Uterus (tissue), 4 donors: ENCODE results near the gene KIF18B. TPM values are rescaled to one million over a fixed set of nuclear protein-coding genes. Genes with fewer than 3 reads are reported as not detected.
A peak's percentile ranks its signal among the peaks of the same experiment; 100 is the strongest.

Source experiments
- DNase-seq, 2 donors: peaks; one replicate each; pipeline ENCODE4 v3.0.0-alpha.2; 2019 to 2020
- H3K27ac ChIP-seq, 2 donors: fragments of 200-600 bp; sonication (generic); 1 replicate in 1 of 2; 2 replicates in 1 of 2; pipeline ENCODE4 v1.5.1; 2016 to 2018
- H3K27me3 ChIP-seq, 2 donors: fragments of 200-600 bp; sonication (generic); one replicate each; pipeline ENCODE4 v1.5.1; 2018 to 2019; ENCODE audit warnings: control low read depth in 1 of 2
- H3K36me3 ChIP-seq, 2 donors: fragments of 200-600 bp; sonication (generic); one replicate each; pipeline ENCODE4 v1.5.1; 2019; ENCODE audit warnings: control low read depth in 1 of 2
- H3K4me1 ChIP-seq, 2 donors: fragments of 200-600 bp; sonication (generic); one replicate each; pipeline ENCODE4 v1.5.1; 2018 to 2019; ENCODE audit warnings: control low read depth in 1 of 2
- H3K4me3 ChIP-seq, 2 donors: fragments of 200-600 bp; sonication (generic); 1 replicate in 1 of 2; 2 replicates in 1 of 2; pipeline ENCODE4 v1.5.1; 2018 to 2019; ENCODE audit warnings: mild to moderate bottlenecking in 1 of 2
- H3K9me3 ChIP-seq, 2 donors: fragments of 200-600 bp; sonication (generic); one replicate each; pipeline ENCODE4 v1.5.1; 2019; ENCODE audit warnings: control low read depth in 1 of 2
- POLR2A ChIP-seq, 2 donors: fragments of 450-650 bp; IDR thresholded peaks; one replicate each; pipeline ENCODE4 v1.6.1; 2016; ENCODE audit warnings: antibody characterized with exemption in 2 of 2, mild to moderate bottlenecking in 1 of 2, moderate library complexity in 1 of 2
- intact Hi-C: fragments of 100-400 bp; cut with DNase I; formaldehyde crosslinking; loops from one replicate; pipeline ENCODE4 v1.15.1; 2023; ENCODE audit warnings: low total_unique reads
- total RNA-seq, 4 donors: library from RNA; depleted of rRNA in 3 of 4; stranded (reverse); fragments of >200 nt in 3 of 4; gene quantifications; one replicate each; pipeline versions ENCODE4 v1.1.0 to v1.2.4, GENCODE V29; 2014 to 2023
- TF ChIP-seq, protein P1 (sequence below), 4 experiments: fragments of 200-600 bp in 2 of 4; fragments of 450-650 bp in 2 of 4; sonication (generic) in 2 of 4; IDR thresholded peaks; one replicate each; pipeline ENCODE4 v1.5.1; 2016 to 2019; ENCODE audit warnings: antibody characterized with exemption in 4 of 4, mild to moderate bottlenecking in 2 of 4, moderate library complexity in 1 of 4
- donor health status: DM: yes; HTN: yes; CAD: no.

The KIF18B gene
- total RNA-seq, 4 donors from 2014 or later: 4.4 TPM; not detected in 3

DNA sequence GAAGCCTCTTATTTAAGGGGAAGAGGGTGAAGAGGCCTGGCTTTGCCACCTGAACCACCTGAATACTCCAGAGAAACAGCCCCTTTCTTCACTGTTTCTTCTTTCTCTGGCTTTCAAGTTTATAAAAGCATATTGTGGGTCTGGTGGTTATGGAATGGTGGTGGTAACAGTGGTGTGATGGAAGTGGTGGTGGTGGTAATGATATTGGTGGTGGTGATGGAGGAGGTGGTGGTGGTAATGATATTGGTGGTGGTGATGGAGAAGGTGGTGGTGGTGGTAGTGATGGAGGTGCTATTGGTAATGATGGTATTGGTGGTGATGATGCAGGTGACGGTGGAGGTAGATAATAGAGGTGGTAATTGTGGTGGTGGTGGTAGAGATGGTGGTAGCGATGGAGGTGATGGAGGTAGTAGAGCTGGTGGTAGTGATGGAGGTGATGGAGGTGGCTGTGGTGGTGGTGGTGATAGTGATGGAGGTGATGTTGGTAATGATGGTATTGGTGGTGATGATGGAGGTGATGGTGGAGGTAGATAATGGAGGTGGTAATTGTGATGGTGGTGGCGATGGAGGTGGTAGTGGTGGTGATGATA is 34.6 kb upstream of the KIF18B start:
- Histone ChIP-seq H3K4me3 (no peak overlapping the region), H3K27ac (no peak overlapping the region), H3K9me3 (no peaks in the 10 kb centered on the region), H3K27me3 (no peaks in the 10 kb centered on the region), H3K4me1 (peaks cover 0 to 10% of the 10 kb centered on the region in 2 donors), H3K36me3 (no peaks in the 10 kb centered on the region)
- intact Hi-C loops: loop anchor here (10.0 kb wide), 1 partner anchor 63 kb away; no protein-coding TSS in a partner anchor
- no peak for DNase-seq
- TF ChIP-seq, protein P1, sequence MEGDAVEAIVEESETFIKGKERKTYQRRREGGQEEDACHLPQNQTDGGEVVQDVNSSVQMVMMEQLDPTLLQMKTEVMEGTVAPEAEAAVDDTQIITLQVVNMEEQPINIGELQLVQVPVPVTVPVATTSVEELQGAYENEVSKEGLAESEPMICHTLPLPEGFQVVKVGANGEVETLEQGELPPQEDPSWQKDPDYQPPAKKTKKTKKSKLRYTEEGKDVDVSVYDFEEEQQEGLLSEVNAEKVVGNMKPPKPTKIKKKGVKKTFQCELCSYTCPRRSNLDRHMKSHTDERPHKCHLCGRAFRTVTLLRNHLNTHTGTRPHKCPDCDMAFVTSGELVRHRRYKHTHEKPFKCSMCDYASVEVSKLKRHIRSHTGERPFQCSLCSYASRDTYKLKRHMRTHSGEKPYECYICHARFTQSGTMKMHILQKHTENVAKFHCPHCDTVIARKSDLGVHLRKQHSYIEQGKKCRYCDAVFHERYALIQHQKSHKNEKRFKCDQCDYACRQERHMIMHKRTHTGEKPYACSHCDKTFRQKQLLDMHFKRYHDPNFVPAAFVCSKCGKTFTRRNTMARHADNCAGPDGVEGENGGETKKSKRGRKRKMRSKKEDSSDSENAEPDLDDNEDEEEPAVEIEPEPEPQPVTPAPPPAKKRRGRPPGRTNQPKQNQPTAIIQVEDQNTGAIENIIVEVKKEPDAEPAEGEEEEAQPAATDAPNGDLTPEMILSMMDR (IDR thresholded peaks at IDR 0.05): no peak
- no peak for TF ChIP-seq POLR2A (IDR thresholded peaks at IDR 0.05)

DNA sequence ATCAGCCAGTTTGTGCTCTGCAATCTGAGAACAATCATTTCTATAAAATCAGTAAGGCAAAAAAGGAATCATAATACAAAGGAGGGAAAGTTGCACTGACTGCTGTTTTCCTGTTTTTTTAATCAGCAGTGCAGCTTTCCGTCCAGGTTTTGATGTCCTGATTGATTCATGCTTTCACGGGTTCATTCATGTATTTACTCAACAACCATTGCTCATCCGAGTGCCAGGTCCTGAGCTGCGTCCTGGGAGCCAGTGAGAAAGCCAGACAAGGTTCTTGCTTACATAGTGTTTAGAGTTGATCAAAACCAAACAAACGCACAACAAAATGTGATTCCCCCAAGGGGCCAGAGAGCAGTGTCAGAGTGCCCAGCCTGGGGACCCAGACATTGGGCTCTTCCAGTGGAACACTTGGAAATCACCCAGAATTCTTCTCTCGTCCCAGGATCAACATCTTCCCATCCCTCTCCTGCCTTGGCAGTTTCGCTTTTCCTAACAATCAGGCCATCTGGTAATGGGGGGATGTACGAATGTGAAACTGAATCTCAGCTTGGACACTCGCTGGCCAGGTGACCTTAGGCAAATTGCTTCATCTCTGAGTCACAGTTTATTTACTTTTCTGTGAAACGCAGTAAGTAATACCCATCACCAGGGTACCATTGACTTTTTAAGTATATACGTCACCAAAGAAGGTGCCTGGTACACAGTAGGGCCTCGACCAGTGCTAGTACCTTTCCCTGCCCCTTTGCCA is 33.8 kb upstream of the KIF18B start:
- no peak for DNase-seq
- H3K4me3 ChIP-seq: no peak overlapping the region
- no peak for TF ChIP-seq POLR2A (IDR thresholded peaks at IDR 0.05)
- TF ChIP-seq, protein P1 (IDR thresholded peaks at IDR 0.05): no peak
- no peaks in the 10 kb centered on the region for H3K36me3 ChIP-seq
- no peak overlapping the region for H3K27ac ChIP-seq
- H3K4me1 ChIP-seq: peaks cover 0 to 9% of the 10 kb centered on the region in 2 donors
- H3K27me3 ChIP-seq: no peaks in the 10 kb centered on the region
- H3K9me3 ChIP-seq: no peaks in the 10 kb centered on the region
- intact Hi-C loops: loop anchor here (10.0 kb wide), 1 partner anchor 63 kb away; no protein-coding TSS in a partner anchor

DNA sequence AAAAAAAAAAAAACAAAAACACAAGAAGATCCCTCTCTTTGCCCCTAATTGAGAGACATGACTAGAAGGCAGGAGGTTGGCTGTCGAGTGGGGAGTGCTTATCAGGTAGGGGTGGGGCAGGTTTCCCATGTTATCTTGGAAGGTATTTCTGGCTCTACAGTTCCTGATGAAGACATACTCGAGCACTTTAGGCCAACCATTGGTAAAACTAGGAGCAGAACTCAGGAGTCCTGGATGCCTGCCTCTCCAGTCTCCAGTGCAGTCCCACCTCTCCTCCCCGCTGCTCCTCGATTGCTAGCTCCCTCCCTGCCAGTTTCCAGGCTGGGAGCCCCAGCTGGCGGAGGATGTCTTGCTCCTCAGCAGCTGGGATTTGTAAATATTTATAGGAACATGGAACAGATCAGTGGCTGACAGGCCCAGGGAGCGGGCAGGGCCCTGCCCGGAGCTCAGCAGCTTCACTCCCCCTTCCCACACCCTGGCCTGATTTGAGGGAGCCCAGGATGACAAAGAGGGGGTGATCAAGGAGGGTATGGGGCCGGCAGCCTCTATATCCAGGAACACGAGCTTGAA is 31.9 kb upstream of the KIF18B start:
- no peaks in the 10 kb centered on the region for H3K9me3 ChIP-seq
- no peak overlapping the region for H3K4me3 ChIP-seq
- peaks cover 0 to 9% of the 10 kb centered on the region in 2 donors for H3K4me1 ChIP-seq
- H3K36me3 ChIP-seq: no peaks in the 10 kb centered on the region
- peak in 1 of 2 donors; percentile 44 for DNase-seq
- TF ChIP-seq, protein P1 (IDR thresholded peaks at IDR 0.05): no peak
- no peak for TF ChIP-seq POLR2A (IDR thresholded peaks at IDR 0.05)
- H3K27me3 ChIP-seq: no peaks in the 10 kb centered on the region
- H3K27ac ChIP-seq: peak overlapping the region in 1 of 2 donors; percentile 22
- intact Hi-C loops: no loop called here

DNA sequence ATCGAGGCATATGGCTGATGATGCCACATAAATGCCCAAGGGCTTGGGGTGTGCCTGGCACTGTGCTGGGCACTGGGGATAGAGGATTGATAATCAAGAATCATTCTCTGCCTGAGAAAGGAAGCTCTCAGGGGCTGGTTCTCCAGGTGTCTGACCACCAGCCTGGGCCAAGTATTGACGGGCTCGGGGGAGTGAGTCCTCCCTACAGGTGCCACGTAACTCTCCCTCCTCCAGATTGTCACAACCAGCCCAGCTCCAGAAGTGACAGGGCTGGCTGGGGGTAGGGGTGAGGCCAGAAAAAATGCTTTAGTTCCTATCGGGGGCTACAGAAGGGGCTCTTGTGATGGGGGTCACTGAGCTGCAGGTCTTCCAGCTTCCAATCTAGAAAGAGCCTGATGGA is 31.2 kb upstream of the KIF18B start:
- DNase-seq: no peak
- TF ChIP-seq POLR2A (IDR thresholded peaks at IDR 0.05): no peak
- TF ChIP-seq, protein P1 (IDR thresholded peaks at IDR 0.05): no peak
- H3K27me3 ChIP-seq: no peaks in the 10 kb centered on the region
- intact Hi-C loops: no loop called here
- no peaks in the 10 kb centered on the region for H3K9me3 ChIP-seq
- peak overlapping the region in 1 of 2 donors; percentile 22 for H3K27ac ChIP-seq
- H3K4me1 ChIP-seq: peaks cover 0 to 9% of the 10 kb centered on the region in 2 donors
- no peak overlapping the region for H3K4me3 ChIP-seq
- H3K36me3 ChIP-seq: no peaks in the 10 kb centered on the region
